IMR-90 (cell line): ENCODE data around the gene EREG. TPM values are rescaled to one million over a fixed set of nuclear protein-coding genes. Genes with fewer than 3 reads are reported as not detected.
A peak's percentile ranks its signal among the peaks of the same experiment; 100 is the strongest.

Experiments
- ATAC-seq: fragments of 200-7000 bp; cut with Tn5 transposase; 2 replicates; pipeline ENCODE4 v1.9.1; 2020; ENCODE audit warnings: low read depth, mild to moderate bottlenecking, moderate library complexity
- BruUV-seq: library from RNA; stranded (reverse); fragments of 400-500 nt; replicated peaks from 2 replicates; lab custom pipeline; 2021; lab: Mats Ljungman, UMichigan
- CTCF ChIA-PET: fragments of 300-600 bp; formaldehyde crosslinking; extraction: SDS; loops from one replicate; lab custom pipeline; 2021; ENCODE audit warnings: antibody characterized with exemption; lab: Yijun Ruan, JAX
- POLR2A ChIA-PET: fragments of 300-600 bp; sonication (Branson Sonifier 250); formaldehyde crosslinking; loops from one replicate; lab custom pipeline; 2022; ENCODE audit warnings: antibody characterized with exemption; ENCODE audit not compliant: unreplicated experiment; lab: Charles Lee
- DNase-seq: peaks from one replicate; pipeline ENCODE4 v3.0.0; 2013
- H2AFZ ChIP-seq: replicated peaks from 2 replicates; pipeline ENCODE3; 2013; ENCODE audit warnings: low read length, mild to moderate bottlenecking; ENCODE audit not compliant: poor library complexity
- H2AK5ac ChIP-seq: 2 replicates; pipeline ENCODE4 v1.6.1; 2013; ENCODE audit warnings: low read depth, low read length, inconsistent platforms
- H2AK9ac ChIP-seq: replicated peaks from 2 replicates; pipeline ENCODE3; 2013; ENCODE audit warnings: mild to moderate bottlenecking, low read depth, low read length, moderate library complexity; ENCODE audit not compliant: poor library complexity
- H2BK120ac ChIP-seq: 2 replicates; pipeline ENCODE4 v1.6.1; 2013; ENCODE audit warnings: low read depth, low read length, inconsistent platforms
- H2BK15ac ChIP-seq: 3 replicates; pipeline ENCODE4 v1.6.1; 2013; ENCODE audit warnings: low read depth, low read length, inconsistent platforms
- H2BK20ac ChIP-seq: 2 replicates; pipeline ENCODE4 v1.6.1; 2013; ENCODE audit warnings: low read depth, mild to moderate bottlenecking, inconsistent platforms, low read length, moderate library complexity
- H2BK5ac ChIP-seq: 2 replicates; pipeline ENCODE4 v1.6.1; 2013; ENCODE audit warnings: mild to moderate bottlenecking, low read depth, low read length, inconsistent platforms; ENCODE audit not compliant: poor library complexity, severe bottlenecking
- H3K14ac ChIP-seq: replicated peaks from 2 replicates; pipeline ENCODE4 v1.6.1; 2013; ENCODE audit warnings: low read depth, low read length, inconsistent platforms
- H3K18ac ChIP-seq: 2 replicates; pipeline ENCODE4 v1.6.1; 2013; ENCODE audit warnings: low read depth, low read length, control low read depth
- H3K23ac ChIP-seq: 2 replicates; pipeline ENCODE4 v1.6.1; 2013; ENCODE audit warnings: low read depth, low read length, inconsistent platforms
- H3K27ac ChIP-seq: 2 replicates; pipeline ENCODE4 v1.5.1; 2013; ENCODE audit warnings: mild to moderate bottlenecking, control low read depth, low read length; ENCODE audit not compliant: insufficient read depth
- H3K27me3 ChIP-seq: 2 replicates; pipeline ENCODE4 v1.6.1; 2013; ENCODE audit warnings: low read length; ENCODE audit not compliant: control insufficient read depth, insufficient read depth
- H3K36me3 ChIP-seq: 2 replicates; pipeline ENCODE4 v1.6.1; 2013; ENCODE audit warnings: low read length, mixed read lengths; ENCODE audit not compliant: control insufficient read depth, insufficient read depth
- H3K4ac ChIP-seq: 2 replicates; pipeline ENCODE4 v1.6.1; 2013; ENCODE audit warnings: low read depth, low read length, inconsistent platforms
- H3K4me1 ChIP-seq: 2 replicates; pipeline ENCODE4 v1.6.1; 2013; ENCODE audit warnings: low read length, mixed read lengths; ENCODE audit not compliant: control insufficient read depth, insufficient read depth
- H3K4me2 ChIP-seq: 2 replicates; pipeline ENCODE4 v1.6.1; 2013; ENCODE audit warnings: low read depth, mild to moderate bottlenecking, control low read depth, low read length, moderate library complexity
- H3K4me3 ChIP-seq: 2 replicates; pipeline ENCODE4 v1.5.1; 2013; ENCODE audit warnings: low read depth, mild to moderate bottlenecking, control low read depth, low read length, moderate library complexity; ENCODE audit not compliant: insufficient read depth
- H3K56ac ChIP-seq: 2 replicates; pipeline ENCODE4 v1.6.1; 2013; ENCODE audit warnings: low read length, inconsistent platforms; ENCODE audit not compliant: insufficient read depth; ENCODE audit errors: extremely low read depth
- H3K79me1 ChIP-seq, 2 experiments: 2 replicates each; pipeline ENCODE4 v1.6.1; 2013; ENCODE audit warnings: low read length in 2 of 2, inconsistent platforms in 1 of 2, low read depth in 1 of 2
- H3K9ac ChIP-seq: 2 replicates; pipeline ENCODE4 v1.6.1; 2013; ENCODE audit warnings: low read depth, low read length, control low read depth
- H3K9me1 ChIP-seq: 2 replicates; pipeline ENCODE4 v1.6.1; 2013; ENCODE audit warnings: low read length, inconsistent platforms; ENCODE audit not compliant: insufficient read depth
- H3K9me3 ChIP-seq: 2 replicates; pipeline ENCODE4 v1.6.1; 2013; ENCODE audit warnings: low read length; ENCODE audit not compliant: control insufficient read depth, insufficient read depth
- H4K20me1 ChIP-seq: 2 replicates; pipeline ENCODE4 v1.6.1; 2013; ENCODE audit warnings: low read length, inconsistent platforms; ENCODE audit not compliant: insufficient read depth
- H4K5ac ChIP-seq: 2 replicates; pipeline ENCODE4 v1.6.1; 2013; ENCODE audit warnings: mild to moderate bottlenecking, low read depth, low read length, control low read depth
- H4K8ac ChIP-seq, 2 experiments: 2 replicates each; pipeline ENCODE4 v1.6.1; 2013; ENCODE audit warnings: low read depth in 2 of 2, low read length in 2 of 2, control low read depth in 1 of 2, inconsistent platforms in 1 of 2
- H4K91ac ChIP-seq: 2 replicates; pipeline ENCODE4 v1.6.1; 2013; ENCODE audit warnings: low read depth, low read length, inconsistent platforms; ENCODE audit not compliant: insufficient read depth
- FOS ChIP-seq: fragments of 150-350 bp; IDR thresholded peaks from 2 replicates; pipeline ENCODE4 v1.6.1; 2016; ENCODE audit warnings: low read depth, low read length
- MAZ ChIP-seq: IDR thresholded peaks from 2 replicates; pipeline ENCODE4 v1.6.1; 2012; ENCODE audit warnings: low read depth, mild to moderate bottlenecking, low read length, improper control_type of control experiment, moderate library complexity, borderline replicate concordance
- RCOR1 ChIP-seq: IDR thresholded peaks from 2 replicates; pipeline ENCODE4 v1.6.1; 2012; ENCODE audit warnings: mild to moderate bottlenecking, low read length, improper control_type of control experiment; ENCODE audit not compliant: insufficient replicate concordance
- RFX5 ChIP-seq: IDR thresholded peaks from 2 replicates; pipeline ENCODE4 v1.8.0; 2012; ENCODE audit warnings: low read depth, mild to moderate bottlenecking, low read length, moderate library complexity
- SMC3 ChIP-seq: fragments of 150-350 bp; IDR thresholded peaks from 2 replicates; pipeline ENCODE4 v1.6.1; 2016; ENCODE audit warnings: low read depth, mild to moderate bottlenecking, antibody characterized with exemption, low read length, moderate library complexity
- WGBS, 2 experiments: methylation state at CpG; one replicate each; pipeline versions ENCODE4 v1.1.5 to v1.1.7; 2013; ENCODE audit warnings: missing lambda C conversion rate in 2 of 2; ENCODE audit not compliant: insufficient read length in 1 of 2; ENCODE audit errors: extremely low coverage in 2 of 2; 5-methylcytosine and 5-hydroxymethylcytosine counted together
- dilution Hi-C: fragments of 300-500 bp; cut with HindIII; formaldehyde crosslinking; loops from one replicate; pipeline ENCODE4 v1.14.3; 2018; ENCODE audit warnings: low sequenced_read_pairs; ENCODE audit not compliant: unreplicated experiment
- in situ Hi-C: fragments of 300-500 bp; cut with MboI; formaldehyde crosslinking; loops from 3 replicates; pipeline ENCODE4 v1.14.3; 2019; ENCODE audit warnings: low sequenced_read_pairs, inconsistent platforms, mixed read lengths
- intact Hi-C: fragments of 100-400 bp; cut with micrococcal nuclease; formaldehyde crosslinking; loops from 2 replicates; pipeline ENCODE4 v1.10.0; 2022
- polyA plus RNA-seq, 3 experiments: library from polyadenylated mRNA; depleted of rRNA; stranded (reverse); fragments of >200 nt; gene quantifications; 2 replicates each; pipeline ENCODE4 v1.2.3, GENCODE V29; 2012; ENCODE audit warnings: low replicate concordance in 1 of 3
- total RNA-seq: library from RNA; depleted of rRNA; stranded (reverse); fragments of >200 nt; gene quantifications from 2 replicates; pipeline ENCODE4 v1.2.3, GENCODE V29; 2012
- TF ChIP-seq, protein P1 (sequence below): fragments of 150-350 bp; IDR thresholded peaks from 2 replicates; pipeline ENCODE4 v1.6.1; 2016; ENCODE audit warnings: low read depth, mild to moderate bottlenecking, low read length, moderate library complexity, borderline replicate concordance
- TF ChIP-seq, protein P2 (sequence below): fragments of 150-350 bp; IDR thresholded peaks from 2 replicates; pipeline ENCODE4 v1.6.1; 2017; ENCODE audit warnings: mild to moderate bottlenecking, antibody characterized with exemption, low read length, low read depth
- TF ChIP-seq, protein P3 (sequence below): conservative IDR thresholded peaks from 2 replicates; pipeline ENCODE4 v1.5.1; 2012; ENCODE audit warnings: mild to moderate bottlenecking, low read depth, low read length, improper control_type of control experiment

The EREG gene
- total and polyA plus RNA-seq, 2 of the 4 experiments (the other 2 are of a cell fraction): 0.26 to 0.36 TPM

DNA sequence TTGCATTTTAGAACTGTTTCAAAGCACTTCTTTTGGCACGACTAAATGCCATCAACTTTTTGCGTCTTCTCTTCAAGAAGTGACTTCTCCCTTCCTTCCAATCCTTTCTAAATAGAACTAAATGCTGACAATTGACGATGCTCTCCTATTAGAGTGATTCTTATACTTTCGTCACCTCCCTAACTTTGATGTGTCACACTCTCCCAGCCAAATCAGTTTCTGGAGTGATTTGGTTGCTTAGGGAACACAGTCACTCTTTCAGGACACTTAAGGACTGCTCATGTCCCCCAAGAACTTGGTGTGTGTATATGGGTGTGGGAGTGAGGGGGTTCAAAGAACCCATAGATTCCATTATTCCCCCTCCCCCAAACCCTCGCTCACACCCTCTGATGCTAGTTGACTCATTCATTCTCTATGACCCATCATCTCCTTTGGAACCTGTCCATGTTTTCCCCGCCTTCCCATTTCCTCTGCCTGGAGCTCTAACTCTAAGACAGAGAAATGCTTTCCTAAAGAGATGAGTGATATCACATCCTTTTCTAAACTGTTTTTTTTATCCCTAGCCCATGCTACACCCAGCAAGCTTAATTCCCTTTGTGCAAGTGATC lies 53.2 kb downstream of the EREG start:
- Histone ChIP-seq H3K9me1 (peaks cover 3% of the 10 kb centered on the region; the same call in 1 of the 2 replicates), H4K20me1 (no peaks in the 10 kb centered on the region), H2AFZ (peak overlapping the region; percentile 62), H3K4ac (peak overlapping the region; percentile 90), H4K8ac (peak overlapping the region in 1 of 2 experiments; percentile 77; a peak in 2 of 4 replicates), H3K14ac (peak overlapping the region; percentile 60), H2BK5ac (peak overlapping the region; percentile 63), H3K23ac (peak overlapping the region; percentile 83), H4K91ac (peak overlapping the region; percentile 17; the same call in 1 of the 2 replicates), H3K27me3 (no peaks in the 10 kb centered on the region), H3K56ac (peak overlapping the region; percentile 32; the same call in 1 of the 2 replicates), H3K4me2 (no peak overlapping the region), H2AK5ac (peak overlapping the region; percentile 93), H3K27ac (peak overlapping the region; percentile 22; the same call in 1 of the 2 replicates), H3K18ac (peak overlapping the region; percentile 67; the same call in 1 of the 2 replicates), H3K36me3 (no peaks in the 10 kb centered on the region), H4K5ac (no peak overlapping the region), H2AK9ac (no peak overlapping the region), H2BK120ac (peak overlapping the region; percentile 86), H3K79me1 (no peaks in the 10 kb centered on the region), H3K4me1 (peaks cover 5% of the 10 kb centered on the region; the same call in 1 of the 2 replicates), H2BK20ac (peak overlapping the region; percentile 75), H2BK15ac (peak overlapping the region; percentile 67; the same call in 2 of the 3 replicates), H3K4me3 (no peak overlapping the region), H3K9me3 (no peaks in the 10 kb centered on the region), H3K9ac (no peak overlapping the region)
- DNase-seq (peak; percentile 87), ATAC-seq (peak; percentile 71)
- WGBS, 2 experiments: no CpG with 5 or more reads among the region's 6 CpGs
- ChIA-PET POLR2A (no interaction called here), CTCF (no interaction called here)
- dilution Hi-C loops (no loop called here), in situ Hi-C loops (no loop called here), intact Hi-C loops (no loop called here)
- TF ChIP-seq, protein P1, sequence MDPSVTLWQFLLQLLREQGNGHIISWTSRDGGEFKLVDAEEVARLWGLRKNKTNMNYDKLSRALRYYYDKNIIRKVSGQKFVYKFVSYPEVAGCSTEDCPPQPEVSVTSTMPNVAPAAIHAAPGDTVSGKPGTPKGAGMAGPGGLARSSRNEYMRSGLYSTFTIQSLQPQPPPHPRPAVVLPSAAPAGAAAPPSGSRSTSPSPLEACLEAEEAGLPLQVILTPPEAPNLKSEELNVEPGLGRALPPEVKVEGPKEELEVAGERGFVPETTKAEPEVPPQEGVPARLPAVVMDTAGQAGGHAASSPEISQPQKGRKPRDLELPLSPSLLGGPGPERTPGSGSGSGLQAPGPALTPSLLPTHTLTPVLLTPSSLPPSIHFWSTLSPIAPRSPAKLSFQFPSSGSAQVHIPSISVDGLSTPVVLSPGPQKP: no peak
- TF ChIP-seq FOS (peak; percentile 41; the same call in 1 of the 2 replicates), RFX5 (no peak), MAZ (no peak), RCOR1 (no peak), SMC3 (no peak)
- TF ChIP-seq, protein P2, sequence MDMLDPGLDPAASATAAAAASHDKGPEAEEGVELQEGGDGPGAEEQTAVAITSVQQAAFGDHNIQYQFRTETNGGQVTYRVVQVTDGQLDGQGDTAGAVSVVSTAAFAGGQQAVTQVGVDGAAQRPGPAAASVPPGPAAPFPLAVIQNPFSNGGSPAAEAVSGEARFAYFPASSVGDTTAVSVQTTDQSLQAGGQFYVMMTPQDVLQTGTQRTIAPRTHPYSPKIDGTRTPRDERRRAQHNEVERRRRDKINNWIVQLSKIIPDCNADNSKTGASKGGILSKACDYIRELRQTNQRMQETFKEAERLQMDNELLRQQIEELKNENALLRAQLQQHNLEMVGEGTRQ: no peak
- TF ChIP-seq, protein P3, sequence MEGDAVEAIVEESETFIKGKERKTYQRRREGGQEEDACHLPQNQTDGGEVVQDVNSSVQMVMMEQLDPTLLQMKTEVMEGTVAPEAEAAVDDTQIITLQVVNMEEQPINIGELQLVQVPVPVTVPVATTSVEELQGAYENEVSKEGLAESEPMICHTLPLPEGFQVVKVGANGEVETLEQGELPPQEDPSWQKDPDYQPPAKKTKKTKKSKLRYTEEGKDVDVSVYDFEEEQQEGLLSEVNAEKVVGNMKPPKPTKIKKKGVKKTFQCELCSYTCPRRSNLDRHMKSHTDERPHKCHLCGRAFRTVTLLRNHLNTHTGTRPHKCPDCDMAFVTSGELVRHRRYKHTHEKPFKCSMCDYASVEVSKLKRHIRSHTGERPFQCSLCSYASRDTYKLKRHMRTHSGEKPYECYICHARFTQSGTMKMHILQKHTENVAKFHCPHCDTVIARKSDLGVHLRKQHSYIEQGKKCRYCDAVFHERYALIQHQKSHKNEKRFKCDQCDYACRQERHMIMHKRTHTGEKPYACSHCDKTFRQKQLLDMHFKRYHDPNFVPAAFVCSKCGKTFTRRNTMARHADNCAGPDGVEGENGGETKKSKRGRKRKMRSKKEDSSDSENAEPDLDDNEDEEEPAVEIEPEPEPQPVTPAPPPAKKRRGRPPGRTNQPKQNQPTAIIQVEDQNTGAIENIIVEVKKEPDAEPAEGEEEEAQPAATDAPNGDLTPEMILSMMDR: no peak
- BruUV-seq: no TSS peak
